Liver (tissue), 9 donors: Measurements from ENCODE around the gene IPMK. TPM values are rescaled to one million over a fixed set of nuclear protein-coding genes. Genes with fewer than 3 reads are reported as not detected.

ENCODE experiments used
- DNase-seq: peaks from one replicate; pipeline ENCODE4 v3.0.0-alpha.2; 2017; ENCODE audit warnings: low spot score
- H3K27ac ChIP-seq, 2 donors: one replicate each; pipeline ENCODE4 v1.7.0; 2013; ENCODE audit warnings: inconsistent platforms in 2 of 2, low read length in 2 of 2, control low read depth in 1 of 2, low read depth in 1 of 2, mild to moderate bottlenecking in 1 of 2
- H3K27me3 ChIP-seq, 4 donors: one replicate each; pipeline versions ENCODE4 v1.6.1 to v1.7.0; 2013; ENCODE audit warnings: low read length in 3 of 4, inconsistent platforms in 1 of 4, mild to moderate bottlenecking in 1 of 4, moderate library complexity in 1 of 4; ENCODE audit not compliant: control insufficient read depth in 4 of 4, insufficient read depth in 4 of 4
- H3K36me3 ChIP-seq, 4 donors: one replicate each; pipeline versions ENCODE4 v1.6.1 to v1.7.0; 2013; ENCODE audit warnings: low read length in 3 of 4, mild to moderate bottlenecking in 3 of 4, low read depth in 1 of 4, moderate library complexity in 1 of 4; ENCODE audit not compliant: control insufficient read depth in 4 of 4, insufficient read depth in 3 of 4
- H3K4me1 ChIP-seq, 4 donors: one replicate each; pipeline versions ENCODE4 v1.6.1 to v1.7.0; 2013; ENCODE audit warnings: low read length in 3 of 4, mild to moderate bottlenecking in 3 of 4, moderate library complexity in 1 of 4; ENCODE audit not compliant: control insufficient read depth in 4 of 4, insufficient read depth in 4 of 4
- H3K4me3 ChIP-seq, 3 donors: one replicate each; pipeline versions ENCODE4 v1.6.1 to v1.7.0; 2013; ENCODE audit warnings: low read length in 3 of 3, control low read depth in 1 of 3, low read depth in 1 of 3, mild to moderate bottlenecking in 1 of 3
- H3K9ac ChIP-seq, 2 donors: one replicate each; pipeline ENCODE4 v1.7.0; 2013; ENCODE audit warnings: low read length in 2 of 2, mild to moderate bottlenecking in 2 of 2, moderate library complexity in 2 of 2, control low read depth in 1 of 2, low read depth in 1 of 2
- H3K9me3 ChIP-seq, 4 donors: one replicate each; pipeline versions ENCODE4 v1.6.1 to v1.7.0; 2013; ENCODE audit warnings: low read length in 3 of 4; ENCODE audit not compliant: control insufficient read depth in 4 of 4
- ATF3 ChIP-seq: IDR thresholded peaks from 2 replicates; pipeline ENCODE4 v1.6.1; 2016; ENCODE audit warnings: antibody characterized with exemption
- CTCF ChIP-seq: fragments of 150-350 bp; IDR thresholded peaks from 2 replicates; pipeline ENCODE4 v1.5.1; 2017; ENCODE audit warnings: improper control_type of control experiment, low read depth, low read length; ENCODE audit not compliant: missing input control
- EGR1 ChIP-seq, 2 donors: IDR thresholded peaks; 2 replicates each; pipeline ENCODE4 v1.6.1; 2016 to 2018; ENCODE audit warnings: antibody characterized with exemption in 2 of 2, low read depth in 2 of 2
- FOXA1 ChIP-seq: IDR thresholded peaks from 2 replicates; pipeline ENCODE4 v1.6.1; 2016; ENCODE audit warnings: antibody characterized with exemption
- FOXA2 ChIP-seq: IDR thresholded peaks from 2 replicates; pipeline ENCODE4 v1.6.1; 2016; ENCODE audit warnings: antibody characterized with exemption
- GABPA ChIP-seq, 2 donors: IDR thresholded peaks in 1 of 2; conservative IDR thresholded peaks in 1 of 2; 2 replicates each; pipeline ENCODE4 v1.6.1; 2016; ENCODE audit warnings: antibody characterized with exemption in 2 of 2, mild to moderate bottlenecking in 1 of 2, moderate library complexity in 1 of 2
- HNF4A ChIP-seq, 2 donors: conservative IDR thresholded peaks; 2 replicates each; pipeline ENCODE4 v1.6.1; 2016; ENCODE audit warnings: antibody characterized with exemption in 2 of 2, mild to moderate bottlenecking in 2 of 2
- HNF4G ChIP-seq: IDR thresholded peaks from 2 replicates; pipeline ENCODE4 v1.6.1; 2016; ENCODE audit warnings: antibody characterized with exemption
- JUND ChIP-seq, 2 donors: IDR thresholded peaks; 2 replicates each; pipeline ENCODE4 v1.6.1; 2016; ENCODE audit warnings: antibody characterized with exemption in 2 of 2
- MAX ChIP-seq: IDR thresholded peaks from 2 replicates; pipeline ENCODE4 v1.6.1; 2016; ENCODE audit warnings: antibody characterized with exemption
- NR2F2 ChIP-seq: IDR thresholded peaks from 2 replicates; pipeline ENCODE4 v1.6.1; 2016; ENCODE audit warnings: antibody characterized with exemption
- RAD21 ChIP-seq, 2 donors: IDR thresholded peaks; 2 replicates each; pipeline ENCODE4 v1.6.1; 2016; ENCODE audit warnings: antibody characterized with exemption in 2 of 2, mild to moderate bottlenecking in 2 of 2
- REST ChIP-seq: IDR thresholded peaks from 2 replicates; pipeline ENCODE4 v1.6.1; 2016; ENCODE audit warnings: antibody characterized with exemption, mild to moderate bottlenecking
- RXRA ChIP-seq, 2 donors: IDR thresholded peaks; 2 replicates each; pipeline ENCODE4 v1.6.1; 2017 to 2018; ENCODE audit warnings: antibody characterized with exemption in 2 of 2, mild to moderate bottlenecking in 1 of 2
- TAF1 ChIP-seq: conservative IDR thresholded peaks from 2 replicates; pipeline ENCODE4 v1.6.1; 2016; ENCODE audit warnings: antibody characterized with exemption, mild to moderate bottlenecking
- YY1 ChIP-seq: IDR thresholded peaks from 2 replicates; pipeline ENCODE4 v1.6.1; 2016; ENCODE audit warnings: antibody characterized with exemption, mild to moderate bottlenecking
- WGBS: extraction: QIAGEN DNeasy Blood & Tissue Kit; methylation state at CpG from one replicate; pipeline ENCODE4 v1.1.7; 2013; 5-methylcytosine and 5-hydroxymethylcytosine counted together
- polyA plus RNA-seq, 2 donors: library from polyadenylated mRNA; stranded (reverse) in 1 of 2; unstranded in 1 of 2; fragments of 200-250 nt in 1 of 2; fragments of >200 nt in 1 of 2; fragmentation: Nextera tagmentation in 1 of 2; extraction: Ambion mirVana in 1 of 2; gene quantifications; one replicate each; pipeline versions ENCODE4 v1.2.1 to v1.2.3, GENCODE V29; 2013 to 2015
- total RNA-seq, 2 donors: library from RNA; depleted of rRNA; stranded (reverse); fragments of >200 nt; gene quantifications; one replicate each; pipeline ENCODE4 v1.2.3, GENCODE V29; 2014
- donor health status: healthy.
- donor health status: healthy.
- donor health status: healthy.
- donor health status: healthy.
- donor health status: healthy.

IPMK gene
- total and polyA plus RNA-seq, 4 donors: 1.4 to 5.2 (median 3.3) TPM

- H3K9ac ChIP-seq: no peak overlapping the region
- H3K27ac ChIP-seq: no peak overlapping the region
- WGBS: 76% methylated on average over 2 of the region's 2 CpGs
- no peak overlapping the region for H3K4me3 ChIP-seq
- no peak for DNase-seq
- H3K36me3 ChIP-seq: peaks cover 0 to 11% (median 3%) of the 10 kb centered on the region in 4 donors
- H3K4me1 ChIP-seq: no peaks in the 10 kb centered on the region
- TF ChIP-seq REST (no peak), ATF3 (no peak), YY1 (no peak)
- no peaks in the 10 kb centered on the region for H3K27me3 ChIP-seq
- H3K9me3 ChIP-seq: no peaks in the 10 kb centered on the region
These were observed 13.5 kb upstream of the IPMK start for GRCh38 chr10:58281092-58281752.

GRCh38 chr10:58280477-58280876 is 12.8 kb upstream of the IPMK start:
- H3K9ac ChIP-seq: no peak overlapping the region
- no peak overlapping the region for H3K4me3 ChIP-seq

More at GRCh38 chr10:58280477-58280876, 12.8 kb upstream of the IPMK start:
- TF ChIP-seq HNF4G: no peak
- no peak for TF ChIP-seq FOXA1
- TF ChIP-seq FOXA2: no peak
- TF ChIP-seq EGR1 (IDR thresholded peaks at IDR 0.05; ENCODE audit: low read depth in 2 of 2): no peak
- no peak for TF ChIP-seq GABPA (IDR thresholded peaks at IDR 0.05 in 1 of 2, conservative IDR thresholded peaks at IDR 0.05 in 1 of 2)
- TF ChIP-seq TAF1: no peak
- no peak for TF ChIP-seq NR2F2
- TF ChIP-seq RXRA (IDR thresholded peaks at IDR 0.05): no peak
- TF ChIP-seq JUND (IDR thresholded peaks at IDR 0.05): no peak
- TF ChIP-seq ATF3: no peak
- no peak for TF ChIP-seq YY1
- no peak for TF ChIP-seq CTCF
- TF ChIP-seq HNF4A (conservative IDR thresholded peaks at IDR 0.05): no peak
- TF ChIP-seq MAX: no peak
- TF ChIP-seq RAD21 (IDR thresholded peaks at IDR 0.05): no peak
- Histone ChIP-seq H3K27me3 (no peaks in the 10 kb centered on the region), H3K36me3 (peaks cover 0 to 11% (median 3%) of the 10 kb centered on the region in 4 donors), H3K27ac (no peak overlapping the region), H3K4me1 (peaks cover 0 to 6% (median 3%) of the 10 kb centered on the region in 4 donors), H3K9me3 (no peaks in the 10 kb centered on the region)
- no peak for DNase-seq
- 98% methylated on average over 3 of the region's 3 CpGs for WGBS
